ENCODE measurements around the gene ABCC6. TPM values are rescaled to one million over a fixed set of nuclear protein-coding genes. Genes with fewer than 3 reads are reported as not detected.

The ABCC6 gene
- total and polyA plus RNA-seq, 10 of the 15 experiments (the other 5 are each of a cell fraction or from before 2014, with no cell fraction given), result 0.05 to 0.13 (median 0.06) TPM; not detected in 5

GRCh38 chr16:16113076-16113475, 110.2 kb downstream of the ABCC6 start:
- H4K20me1 ChIP-seq (ENCODE audit: control insufficient read depth, insufficient read depth), result no peaks in the 10 kb centered on the region
- peaks cover 29 to 48% of the 10 kb centered on the region in 2 experiments for H3K36me3 ChIP-seq (ENCODE audit: control insufficient read depth in 2 of 2, insufficient read depth in 2 of 2, low read length in 1 of 2)
- no peaks in the 10 kb centered on the region for H3K27me3 ChIP-seq (replicated peaks in 1 of 2; ENCODE audit: control insufficient read depth in 2 of 2, insufficient read depth in 2 of 2, low read length in 1 of 2)
- in situ Hi-C loops (cut with MboI), result no loop called here
- POLR2A ChIA-PET, result no interaction called here
- no peak overlapping the region for H2AFZ ChIP-seq (ENCODE audit: control insufficient read depth, low read depth, low read length)
- ATAC-seq, result no peak
- no peak for DNase-seq (ENCODE audit: low read depth, low spot score)
- RAD21 ChIA-PET (ENCODE audit: unreplicated experiment), result no interaction called here
- no TSS peak for BruUV-seq (replicated peaks)
- intact Hi-C loops (cut with micrococcal nuclease; ENCODE audit: unreplicated experiment), result no loop called here
- H3K4me3 ChIP-seq, result no peak overlapping the region
- no peak for FAIRE-seq
- H3K4me1 ChIP-seq (ENCODE audit: control insufficient read depth, insufficient read depth, low read length), result no peaks in the 10 kb centered on the region
- H3K79me2 ChIP-seq (ENCODE audit: control insufficient read depth, insufficient read depth, low read length), result no peaks in the 10 kb centered on the region
- SMC1A ChIA-PET (ENCODE audit: uncharacterized antibody, unreplicated experiment), result interaction anchor here (1.3 kb wide), 1 partner anchor 12 kb away, joined by 4 read pairs; no protein-coding TSS in a partner anchor
- H3K27ac ChIP-seq (ENCODE audit: control insufficient read depth, insufficient read depth), result no peak overlapping the region
- CTCF ChIA-PET, result no interaction called here
- peaks cover 16% of the 10 kb centered on the region for H3K9me3 ChIP-seq (replicated peaks; ENCODE audit: control insufficient read depth, insufficient read depth, low read length)
- no peak overlapping the region for H3K9ac ChIP-seq (ENCODE audit: control insufficient read depth, insufficient read depth, low read length)
- H3K4me2 ChIP-seq (ENCODE audit: control insufficient read depth, insufficient read depth), result no peak overlapping the region
- 98% methylated on average over 8 of the region's 8 CpGs for WGBS (ENCODE audit: insufficient coverage, insufficient replicate concordance, low lambda C conversion rate, missing lambda C conversion rate)
- TF ChIP-seq TCF12 (IDR thresholded peaks at IDR 0.05; ENCODE audit: low read depth, low read length), result no peak
- TF ChIP-seq MTA2 (IDR thresholded peaks at IDR 0.05; ENCODE audit: low read depth), result no peak
- no peak for TF ChIP-seq RAD21 (IDR thresholded peaks at IDR 0.05; ENCODE audit: insufficient read depth, low read depth, low read length)
- TF ChIP-seq BHLHE40 (IDR thresholded peaks at IDR 0.05; ENCODE audit: borderline replicate concordance in 1 of 2, low read depth in 2 of 2, low read length in 1 of 2), result no peak
- no peak for TF ChIP-seq BRCA1 (IDR thresholded peaks at IDR 0.05; ENCODE audit: low read depth, low read length)
- no peak for TF ChIP-seq ATF3 (IDR thresholded peaks at IDR 0.05; ENCODE audit: borderline replicate concordance, extremely low read depth, low read depth, low read length)
- TF ChIP-seq ATF7 (IDR thresholded peaks at IDR 0.05; ENCODE audit: low read depth), result no peak
- TF ChIP-seq SREBF1 (IDR thresholded peaks at IDR 0.05; ENCODE audit: low read length), result no peak
- TF ChIP-seq, protein P1, sequence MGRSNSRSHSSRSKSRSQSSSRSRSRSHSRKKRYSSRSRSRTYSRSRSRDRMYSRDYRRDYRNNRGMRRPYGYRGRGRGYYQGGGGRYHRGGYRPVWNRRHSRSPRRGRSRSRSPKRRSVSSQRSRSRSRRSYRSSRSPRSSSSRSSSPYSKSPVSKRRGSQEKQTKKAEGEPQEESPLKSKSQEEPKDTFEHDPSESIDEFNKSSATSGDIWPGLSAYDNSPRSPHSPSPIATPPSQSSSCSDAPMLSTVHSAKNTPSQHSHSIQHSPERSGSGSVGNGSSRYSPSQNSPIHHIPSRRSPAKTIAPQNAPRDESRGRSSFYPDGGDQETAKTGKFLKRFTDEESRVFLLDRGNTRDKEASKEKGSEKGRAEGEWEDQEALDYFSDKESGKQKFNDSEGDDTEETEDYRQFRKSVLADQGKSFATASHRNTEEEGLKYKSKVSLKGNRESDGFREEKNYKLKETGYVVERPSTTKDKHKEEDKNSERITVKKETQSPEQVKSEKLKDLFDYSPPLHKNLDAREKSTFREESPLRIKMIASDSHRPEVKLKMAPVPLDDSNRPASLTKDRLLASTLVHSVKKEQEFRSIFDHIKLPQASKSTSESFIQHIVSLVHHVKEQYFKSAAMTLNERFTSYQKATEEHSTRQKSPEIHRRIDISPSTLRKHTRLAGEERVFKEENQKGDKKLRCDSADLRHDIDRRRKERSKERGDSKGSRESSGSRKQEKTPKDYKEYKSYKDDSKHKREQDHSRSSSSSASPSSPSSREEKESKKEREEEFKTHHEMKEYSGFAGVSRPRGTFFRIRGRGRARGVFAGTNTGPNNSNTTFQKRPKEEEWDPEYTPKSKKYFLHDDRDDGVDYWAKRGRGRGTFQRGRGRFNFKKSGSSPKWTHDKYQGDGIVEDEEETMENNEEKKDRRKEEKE (IDR thresholded peaks at IDR 0.05), result no peak
- TF ChIP-seq, protein P2, sequence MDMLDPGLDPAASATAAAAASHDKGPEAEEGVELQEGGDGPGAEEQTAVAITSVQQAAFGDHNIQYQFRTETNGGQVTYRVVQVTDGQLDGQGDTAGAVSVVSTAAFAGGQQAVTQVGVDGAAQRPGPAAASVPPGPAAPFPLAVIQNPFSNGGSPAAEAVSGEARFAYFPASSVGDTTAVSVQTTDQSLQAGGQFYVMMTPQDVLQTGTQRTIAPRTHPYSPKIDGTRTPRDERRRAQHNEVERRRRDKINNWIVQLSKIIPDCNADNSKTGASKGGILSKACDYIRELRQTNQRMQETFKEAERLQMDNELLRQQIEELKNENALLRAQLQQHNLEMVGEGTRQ (IDR thresholded peaks at IDR 0.05; ENCODE audit: borderline replicate concordance, low read depth, low read length), result no peak
- TF ChIP-seq MLLT1 (IDR thresholded peaks at IDR 0.05), result no peak

Data from GM12878 (cell line).